Stomach (tissue), 4 donors: ENCODE data around the gene CEP192.

ENCODE experiments used
- EP300 ChIP-seq: sonication (generic); formaldehyde crosslinking; IDR thresholded peaks from one replicate; pipeline ENCODE4 v1.6.1; 2017; ENCODE audit warnings: antibody characterized with exemption
- POLR2AphosphoS5 ChIP-seq, 3 donors: sonication (generic); formaldehyde crosslinking; IDR thresholded peaks; one replicate each; pipeline ENCODE4 v1.6.1; 2016; ENCODE audit warnings: antibody characterized with exemption in 3 of 3
- TF ChIP-seq, protein P1 (sequence below), 7 experiments: fragments of 450-650 bp in 4 of 7; fragments of 200-600 bp in 3 of 7; sonication (generic) in 3 of 7; IDR thresholded peaks; one replicate each; pipeline ENCODE4 v1.5.1; 2016 to 2019; ENCODE audit warnings: antibody characterized with exemption in 7 of 7, control low read depth in 2 of 7, mild to moderate bottlenecking in 1 of 7

DNA sequence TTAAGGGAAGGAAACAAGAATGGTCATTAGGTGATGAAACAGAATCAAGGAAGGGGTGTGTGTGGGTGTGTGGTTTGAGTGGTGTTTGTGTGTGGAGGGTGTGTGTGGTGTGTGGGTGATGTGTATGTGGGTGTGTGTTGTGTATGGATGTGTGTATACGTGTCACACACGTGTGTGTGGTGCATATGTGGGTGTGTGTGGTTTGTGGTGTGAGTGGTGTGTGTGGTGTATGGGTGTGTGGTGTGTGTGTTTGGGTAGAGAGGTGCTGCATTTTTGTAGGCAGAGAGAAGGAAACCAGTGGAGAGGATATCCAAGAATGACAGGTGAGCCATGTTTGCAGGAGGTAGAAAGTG, 1.1 kb upstream of the CEP192 start:
- TF ChIP-seq, protein P1, sequence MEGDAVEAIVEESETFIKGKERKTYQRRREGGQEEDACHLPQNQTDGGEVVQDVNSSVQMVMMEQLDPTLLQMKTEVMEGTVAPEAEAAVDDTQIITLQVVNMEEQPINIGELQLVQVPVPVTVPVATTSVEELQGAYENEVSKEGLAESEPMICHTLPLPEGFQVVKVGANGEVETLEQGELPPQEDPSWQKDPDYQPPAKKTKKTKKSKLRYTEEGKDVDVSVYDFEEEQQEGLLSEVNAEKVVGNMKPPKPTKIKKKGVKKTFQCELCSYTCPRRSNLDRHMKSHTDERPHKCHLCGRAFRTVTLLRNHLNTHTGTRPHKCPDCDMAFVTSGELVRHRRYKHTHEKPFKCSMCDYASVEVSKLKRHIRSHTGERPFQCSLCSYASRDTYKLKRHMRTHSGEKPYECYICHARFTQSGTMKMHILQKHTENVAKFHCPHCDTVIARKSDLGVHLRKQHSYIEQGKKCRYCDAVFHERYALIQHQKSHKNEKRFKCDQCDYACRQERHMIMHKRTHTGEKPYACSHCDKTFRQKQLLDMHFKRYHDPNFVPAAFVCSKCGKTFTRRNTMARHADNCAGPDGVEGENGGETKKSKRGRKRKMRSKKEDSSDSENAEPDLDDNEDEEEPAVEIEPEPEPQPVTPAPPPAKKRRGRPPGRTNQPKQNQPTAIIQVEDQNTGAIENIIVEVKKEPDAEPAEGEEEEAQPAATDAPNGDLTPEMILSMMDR (IDR thresholded peaks at IDR 0.05): no peak
- no peak for TF ChIP-seq POLR2AphosphoS5 (IDR thresholded peaks at IDR 0.05)
- TF ChIP-seq EP300: no peak
